SK-N-SH (cell line): ENCODE data around the gene ATP1A1. TPM values are rescaled to one million over a fixed set of nuclear protein-coding genes. Genes with fewer than 3 reads are reported as not detected.

Source experiments
- CTCF ChIA-PET: fragments of 300-600, 350-600 bp; formaldehyde crosslinking; extraction: SDS; loops from one replicate; lab custom pipeline; 2021; lab: Yijun Ruan, JAX
- POLR2A ChIA-PET: fragments of 350-600 bp; sonication (Branson Sonifier 250); formaldehyde crosslinking; extraction: SDS; loops from one replicate; lab custom pipeline; 2020; ENCODE audit warnings: antibody characterized with exemption, inconsistent platforms; lab: Yijun Ruan, JAX
- DNase-seq: peaks from one replicate; pipeline ENCODE4 v3.0.0; 2012
- H2AFZ ChIP-seq: fragments of 200-600 bp; sonication (generic); 2 replicates; pipeline ENCODE4 v1.8.1; 2016; ENCODE audit warnings: antibody characterized with exemption, mild to moderate bottlenecking, low read depth
- H3F3A ChIP-seq: fragments of 200-600 bp; sonication (generic); replicated peaks from 2 replicates; pipeline ENCODE3; 2016; ENCODE audit warnings: antibody characterized with exemption, mild to moderate bottlenecking; ENCODE audit not compliant: insufficient read depth
- H3K27ac ChIP-seq, 2 experiments: fragments of 200-500 bp in 1 of 2; fragments of 200-600 bp in 1 of 2; sonication (Bioruptor generic) in 1 of 2; sonication (generic), shearing (Covaris generic) in 1 of 2; 2 replicates each; pipeline versions ENCODE4 v1.5.1 to v1.6.1; 2014 to 2016; ENCODE audit warnings: low read depth in 2 of 2, inconsistent platforms in 1 of 2, low read length in 1 of 2, mild to moderate bottlenecking in 1 of 2, mixed read lengths in 1 of 2
- H3K27me3 ChIP-seq: fragments of 200-600 bp; sonication (generic), shearing (Covaris generic); 2 replicates; pipeline ENCODE4 v1.6.1; 2016; ENCODE audit warnings: mixed run types; ENCODE audit not compliant: insufficient read depth
- H3K36me3 ChIP-seq, 2 experiments: fragments of 200-500 bp in 1 of 2; fragments of 200-600 bp in 1 of 2; sonication (Bioruptor generic) in 1 of 2; sonication (generic) in 1 of 2; replicated peaks in 1 of 2; 2 replicates each; pipeline versions ENCODE3 to v1.5.1; 2014 to 2016; ENCODE audit warnings: low read length in 1 of 2, mild to moderate bottlenecking in 1 of 2; ENCODE audit not compliant: insufficient read depth in 2 of 2, control insufficient read depth in 1 of 2
- H3K4me1 ChIP-seq, 2 experiments: fragments of 200-500 bp in 1 of 2; fragments of 200-600 bp in 1 of 2; sonication (Bioruptor generic) in 1 of 2; sonication (generic), shearing (Covaris generic) in 1 of 2; 2 replicates each; pipeline versions ENCODE4 v1.5.1 to v1.6.1; 2014 to 2016; ENCODE audit warnings: low read depth in 1 of 2, low read length in 1 of 2, mixed run types in 1 of 2; ENCODE audit not compliant: insufficient read depth in 2 of 2, control insufficient read depth in 1 of 2
- H3K4me2 ChIP-seq: fragments of 200-600 bp; sonication (generic), shearing (Covaris generic); 2 replicates; pipeline ENCODE4 v1.6.1; 2017; ENCODE audit warnings: mixed run types
- H3K4me3 ChIP-seq, 2 experiments: fragments of 200-500 bp in 1 of 2; fragments of 200-600 bp in 1 of 2; sonication (Bioruptor generic) in 1 of 2; sonication (generic), shearing (Covaris generic) in 1 of 2; 2 replicates each; pipeline versions ENCODE4 v1.5.1 to v1.8.1; 2014 to 2016; ENCODE audit warnings: low read depth in 2 of 2, inconsistent platforms in 1 of 2, low read length in 1 of 2, mild to moderate bottlenecking in 1 of 2, mixed read lengths in 1 of 2, moderate library complexity in 1 of 2
- H3K79me2 ChIP-seq: fragments of 200-600 bp; sonication (generic); 2 replicates; pipeline ENCODE4 v1.8.1; 2017; ENCODE audit warnings: mild to moderate bottlenecking; ENCODE audit not compliant: insufficient read depth
- H3K9ac ChIP-seq: fragments of 200-600 bp; sonication (generic); 2 replicates; pipeline ENCODE4 v1.6.1; 2017; ENCODE audit warnings: mixed run types
- H3K9me2 ChIP-seq: fragments of 200-600 bp; sonication (generic); 2 replicates; pipeline ENCODE4 v1.6.1; 2017; ENCODE audit warnings: mixed run types
- H3K9me3 ChIP-seq: fragments of 200-600 bp; sonication (generic); 2 replicates; pipeline ENCODE4 v1.6.1; 2017; ENCODE audit warnings: mixed run types, mild to moderate bottlenecking, moderate library complexity
- H4K20me1 ChIP-seq: fragments of 200-600 bp; sonication (generic); 2 replicates; pipeline ENCODE4 v1.6.1; 2017; ENCODE audit warnings: mild to moderate bottlenecking, mixed run types; ENCODE audit not compliant: insufficient read depth
- ELF1 ChIP-seq: IDR thresholded peaks from 2 replicates; pipeline ENCODE4 v1.4.0; 2012
- EP300 ChIP-seq, 2 experiments: IDR thresholded peaks; 2 replicates each; pipeline versions ENCODE4 v1.4.0 to v1.6.1; 2012; ENCODE audit warnings: borderline replicate concordance in 1 of 2, low read depth in 1 of 2, low read length in 1 of 2
- FOSL2 ChIP-seq: IDR thresholded peaks from 2 replicates; pipeline ENCODE4 v1.4.0; 2012; ENCODE audit warnings: low read depth, mild to moderate bottlenecking, moderate library complexity, borderline replicate concordance
- FOXJ3 ChIP-seq: sonication (generic); formaldehyde crosslinking; IDR thresholded peaks from 2 replicates; pipeline ENCODE4 v1.5.1; 2020; ENCODE audit warnings: mild to moderate bottlenecking, missing genetic modification reagents
- GABPA ChIP-seq: IDR thresholded peaks from 2 replicates; pipeline ENCODE4 v1.4.0; 2012; ENCODE audit warnings: low read depth, mild to moderate bottlenecking
- MAX ChIP-seq: IDR thresholded peaks from 2 replicates; pipeline ENCODE4 v1.4.0; 2012; ENCODE audit warnings: low read depth
- MEF2A ChIP-seq: IDR thresholded peaks from 2 replicates; pipeline ENCODE4 v1.4.0; 2012; ENCODE audit warnings: low read depth, borderline replicate concordance
- MXI1 ChIP-seq: IDR thresholded peaks from 2 replicates; pipeline ENCODE4 v1.6.1; 2012; ENCODE audit warnings: mild to moderate bottlenecking, low read depth, low read length, improper control_type of control experiment
- NRF1 ChIP-seq: IDR thresholded peaks from 2 replicates; pipeline ENCODE4 v1.6.1; 2012; ENCODE audit warnings: low read depth, mild to moderate bottlenecking, low read length
- POLR2AphosphoS5 ChIP-seq: IDR thresholded peaks from 2 replicates; pipeline ENCODE4 v1.6.1; 2012; ENCODE audit warnings: low read depth, low read length
- REST ChIP-seq: IDR thresholded peaks from 2 replicates; pipeline ENCODE4 v1.6.1; 2012; ENCODE audit warnings: mild to moderate bottlenecking, low read depth, low read length, moderate library complexity
- RFX5 ChIP-seq: IDR thresholded peaks from 2 replicates; pipeline ENCODE4 v1.6.1; 2012; ENCODE audit warnings: mild to moderate bottlenecking, improper control_type of control experiment, low read length
- SMC3 ChIP-seq: IDR thresholded peaks from 2 replicates; pipeline ENCODE4 v1.6.1; 2012; ENCODE audit warnings: low read depth, low read length, improper control_type of control experiment
- TAF1 ChIP-seq: IDR thresholded peaks from 2 replicates; pipeline ENCODE4 v1.6.1; 2012; ENCODE audit warnings: low read depth, mild to moderate bottlenecking, low read length, moderate library complexity, borderline replicate concordance
- TCF12 ChIP-seq: IDR thresholded peaks from 2 replicates; pipeline ENCODE4 v1.4.0; 2012
- USF1 ChIP-seq: IDR thresholded peaks from 2 replicates; pipeline ENCODE4 v1.4.0; 2012; ENCODE audit warnings: low read depth, borderline replicate concordance
- USF2 ChIP-seq: fragments of 150-350 bp; IDR thresholded peaks from 2 replicates; pipeline ENCODE4 v1.6.1; 2017; ENCODE audit warnings: antibody characterized with exemption, low read length, low read depth, borderline replicate concordance
- WGBS: methylation state at CpG from one replicate; pipeline ENCODE4 v1.1.6; 2017; ENCODE audit warnings: low lambda C conversion rate; 5-methylcytosine and 5-hydroxymethylcytosine counted together
- polyA plus RNA-seq, 3 experiments: library from polyadenylated mRNA; depleted of rRNA; stranded (reverse); fragments of >200 nt; gene quantifications; 2 replicates each; pipeline ENCODE4 v1.2.3, GENCODE V29; 2012

ATP1A1 gene
- polyA plus RNA-seq (2012; rRNA removed) = 233 and 235 TPM in 2 replicates
- polyA plus RNA-seq (2012; cell fraction: cytosol; rRNA removed) = 188 and 230 TPM in 2 replicates
- polyA plus RNA-seq (2012; cell fraction: nucleus; rRNA removed) = 183 and 211 TPM in 2 replicates

GRCh38 chr1:116372651-116373430 is at the start of gene ATP1A1:
Gene ATP1A1 (plus strand): TSS chr1:116373244. CDS start chr1:116373512, 268 bp downstream.
- Histone ChIP-seq H3K27ac (peak within 1 kb of the TSS; percentile 83 to 98), H3F3A (peaks cover 32% of the 10 kb centered on the region), H3K4me3 (peak within 1 kb of the TSS; percentile 60 to 71), H2AFZ (peak within 1 kb of the TSS; percentile 69), H4K20me1 (peaks cover 5% of the 10 kb centered on the region; the same call in 1 of the 2 replicates), H3K79me2 (peaks cover 38% of the 10 kb centered on the region), H3K27me3 (no peaks in the 10 kb centered on the region), H3K36me3 (no peaks in the 10 kb centered on the region), H3K9me3 (no peaks in the 10 kb centered on the region), H3K4me2 (peak within 1 kb of the TSS; percentile 89), H3K9ac (peak within 1 kb of the TSS; percentile 84), H3K4me1 (peaks cover 29 to 37% of the 10 kb centered on the region in 2 experiments), H3K9me2 (no peaks in the 10 kb centered on the region)
- POLR2A ChIA-PET = interaction anchor here (0.8 kb wide), 1 partner anchor 112 kb away, joined by 4 read pairs; no protein-coding TSS in a partner anchor
- WGBS = 5% methylated on average over 24 of the region's 78 CpGs
- CTCF ChIA-PET = interaction anchor here (0.8 to 3.1 kb wide), 3 partner anchors 112 to 234 kb away, joined by 3 to 16 read pairs (median 6); no protein-coding TSS in a partner anchor
- peak; percentile 98 for DNase-seq
- peak; percentile 61 for TF ChIP-seq MAX
- no peak for TF ChIP-seq FOSL2
- 0 out of 2 replicates have a peak, but pooled peaks have one; percentile 31 for TF ChIP-seq ELF1
- TF ChIP-seq EP300 (IDR thresholded peaks at IDR 0.05; ENCODE audit: borderline replicate concordance in 1 of 2, low read depth in 1 of 2, low read length in 1 of 2) = no peak
- TF ChIP-seq USF1 = peak; percentile 65
- TF ChIP-seq SMC3 = no peak
- TF ChIP-seq TAF1 = peak; percentile 56; the same call in 1 of the 2 replicates
- no peak for TF ChIP-seq GABPA
- TF ChIP-seq POLR2AphosphoS5 = peak; percentile 88
- TF ChIP-seq MEF2A = no peak
- TF ChIP-seq TCF12 = peak; percentile 5; the same call in 1 of the 2 replicates
- no peak for TF ChIP-seq FOXJ3 (CRISPR knock-in tag)
- TF ChIP-seq USF2 = peak; percentile 66
- peak; percentile 92 for TF ChIP-seq RFX5
- TF ChIP-seq REST = no peak
- peak; percentile 52 for TF ChIP-seq NRF1
- TF ChIP-seq MXI1 = peak; percentile 90
